Astrocyte of the cerebellum (primary cell): ENCODE results near the gene NFATC2.
"Not testable (repeated sequence)": the region's sequence is repeated elsewhere in the genome, so short reads cannot be mapped to it uniquely, and the experiment has no call there.

Experiments used
- DNase-seq: peaks from one replicate; pipeline ENCODE4 v3.0.0-alpha.2; 2011; ENCODE audit warnings: low read depth
- H3K4me3 ChIP-seq: 2 replicates; pipeline ENCODE4 v1.5.1; 2011; ENCODE audit warnings: mild to moderate bottlenecking, low read depth, low read length, moderate library complexity
- in situ Hi-C: cut with HindIII; loops from 2 replicates; pipeline ENCODE4 v1.10.0; 2017; ENCODE audit warnings: low sequenced_read_pairs
- TF ChIP-seq, protein P1 (sequence below): IDR thresholded peaks from 2 replicates; pipeline ENCODE4 v1.5.1; 2012; ENCODE audit warnings: low read length, low read depth, moderate library complexity, mild to moderate bottlenecking; ENCODE audit errors: missing control alignments

NFATC2 gene

DNA sequence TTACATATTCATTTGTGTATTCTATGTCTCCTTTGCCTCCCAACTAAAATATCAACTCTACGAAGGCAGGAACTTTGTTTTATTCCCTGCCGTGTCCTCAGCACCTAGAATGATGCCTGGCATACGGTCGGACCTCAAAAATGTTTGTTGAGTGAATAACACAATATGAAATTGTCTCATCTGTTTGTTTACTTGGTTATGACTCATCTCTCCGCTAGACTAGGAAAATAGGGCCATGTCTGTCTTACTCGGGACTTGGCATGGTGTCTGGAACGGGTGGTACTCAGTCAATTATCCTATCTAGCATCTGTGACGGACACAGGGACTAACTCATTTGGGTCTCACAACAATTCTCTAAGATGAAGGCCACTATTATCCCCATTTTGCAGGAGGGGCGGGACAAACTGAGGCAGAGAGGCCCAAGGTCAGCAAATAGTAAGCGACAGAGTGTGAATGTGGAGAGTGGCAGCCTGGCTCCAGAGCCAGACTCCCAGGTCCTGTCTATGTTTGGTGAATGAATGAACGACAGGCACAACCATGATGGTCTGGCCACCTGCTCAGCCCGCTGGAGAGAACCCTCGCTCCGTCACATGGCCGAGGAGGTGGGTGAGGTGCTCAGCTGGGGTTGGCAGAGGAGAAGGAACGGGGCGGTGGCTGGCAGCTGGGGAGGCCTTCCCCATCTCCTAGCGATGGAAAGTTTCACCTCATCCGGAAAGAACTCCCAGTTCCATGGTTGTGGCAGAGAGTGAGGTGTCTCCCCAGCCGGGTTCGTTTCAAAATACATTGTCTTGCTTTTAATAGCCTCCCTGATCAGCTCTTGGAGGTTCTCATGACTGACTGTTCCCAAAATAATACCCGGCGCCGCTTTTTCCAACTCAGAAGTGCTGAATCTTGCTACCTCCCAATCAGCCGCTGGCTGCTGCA lies 27.6 kb upstream of the NFATC2 start:
- in situ Hi-C loops = no loop called here
- no peak for DNase-seq
- TF ChIP-seq, protein P1, sequence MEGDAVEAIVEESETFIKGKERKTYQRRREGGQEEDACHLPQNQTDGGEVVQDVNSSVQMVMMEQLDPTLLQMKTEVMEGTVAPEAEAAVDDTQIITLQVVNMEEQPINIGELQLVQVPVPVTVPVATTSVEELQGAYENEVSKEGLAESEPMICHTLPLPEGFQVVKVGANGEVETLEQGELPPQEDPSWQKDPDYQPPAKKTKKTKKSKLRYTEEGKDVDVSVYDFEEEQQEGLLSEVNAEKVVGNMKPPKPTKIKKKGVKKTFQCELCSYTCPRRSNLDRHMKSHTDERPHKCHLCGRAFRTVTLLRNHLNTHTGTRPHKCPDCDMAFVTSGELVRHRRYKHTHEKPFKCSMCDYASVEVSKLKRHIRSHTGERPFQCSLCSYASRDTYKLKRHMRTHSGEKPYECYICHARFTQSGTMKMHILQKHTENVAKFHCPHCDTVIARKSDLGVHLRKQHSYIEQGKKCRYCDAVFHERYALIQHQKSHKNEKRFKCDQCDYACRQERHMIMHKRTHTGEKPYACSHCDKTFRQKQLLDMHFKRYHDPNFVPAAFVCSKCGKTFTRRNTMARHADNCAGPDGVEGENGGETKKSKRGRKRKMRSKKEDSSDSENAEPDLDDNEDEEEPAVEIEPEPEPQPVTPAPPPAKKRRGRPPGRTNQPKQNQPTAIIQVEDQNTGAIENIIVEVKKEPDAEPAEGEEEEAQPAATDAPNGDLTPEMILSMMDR = no peak
- H3K4me3 ChIP-seq = no peak overlapping the region

- DNase-seq, H3K4me3 ChIP-seq, in situ Hi-C loops: not testable (repeated sequence)
Observed at GRCh38 chr20:51568533-51568932, 26.0 kb upstream of the NFATC2 start.

GRCh38 chr20:51567622-51568021 lies 25.1 kb upstream of the NFATC2 start:
- in situ Hi-C loops = no loop called here
- H3K4me3 ChIP-seq = no peak overlapping the region
- no peak for DNase-seq
- TF ChIP-seq, protein P1 = no peak

DNA sequence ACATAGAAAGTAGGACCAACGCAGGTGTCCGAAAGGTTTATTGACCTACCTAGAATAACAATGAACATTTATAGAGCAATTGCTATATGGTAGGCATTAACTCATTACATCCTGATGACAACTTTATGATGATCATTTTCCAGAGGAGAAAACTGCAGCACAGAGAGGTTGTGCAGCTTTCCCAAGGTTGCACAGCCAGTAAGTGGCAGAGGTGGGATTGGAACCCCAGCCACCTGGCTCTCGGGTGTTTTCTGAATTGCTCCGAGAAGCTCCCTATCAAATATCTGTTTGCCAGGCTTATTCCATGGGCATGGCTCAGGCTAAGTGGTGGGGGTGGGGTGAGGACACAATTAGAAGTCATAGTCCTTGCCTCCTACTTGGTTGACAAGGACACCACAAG lies 24.1 kb upstream of the NFATC2 start:
- in situ Hi-C loops = no loop called here
- TF ChIP-seq, protein P1 = no peak
- no peak overlapping the region for H3K4me3 ChIP-seq
- DNase-seq = no peak

DNA sequence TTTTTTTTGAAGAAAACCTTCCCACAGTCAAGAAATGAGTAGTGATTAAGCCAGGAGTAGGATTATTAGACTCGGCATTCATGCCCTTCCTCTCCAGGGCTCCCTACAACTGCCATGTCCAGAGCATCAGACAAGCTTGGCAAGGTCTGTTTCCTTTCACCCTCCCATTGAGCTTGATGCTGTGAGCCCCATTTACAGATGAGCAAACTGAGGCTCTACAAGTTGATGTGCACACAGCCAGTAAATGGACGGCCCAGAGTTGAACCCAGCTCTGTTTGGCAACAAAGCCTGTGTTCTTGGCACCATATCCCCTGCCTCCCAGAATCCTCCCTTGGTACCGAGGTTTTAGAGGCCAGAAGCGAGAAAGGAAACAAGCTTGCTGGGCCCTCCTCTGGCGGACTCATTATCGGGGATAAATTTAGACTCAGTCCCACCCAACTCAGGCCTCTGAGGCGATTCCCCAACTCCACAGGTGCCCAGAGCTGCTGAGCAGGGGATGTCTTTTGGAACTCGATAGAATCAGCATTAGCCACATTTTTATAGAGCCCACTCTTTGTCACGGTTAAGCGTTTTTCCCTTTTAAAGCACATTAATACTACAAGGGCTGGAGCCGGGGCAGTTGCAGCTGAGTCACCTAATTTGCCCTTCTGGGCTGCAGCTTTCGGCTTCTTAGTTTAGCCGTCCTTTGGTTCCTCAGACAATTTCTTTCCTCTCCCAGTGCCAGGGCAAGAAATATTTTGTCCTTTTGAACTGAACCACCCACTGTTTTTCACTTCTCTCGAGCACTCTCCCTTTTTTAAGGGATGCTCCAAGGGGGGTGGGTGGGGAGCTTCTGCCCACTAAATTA lies 23.0 kb upstream of the NFATC2 start:
- in situ Hi-C loops = no loop called here
- TF ChIP-seq, protein P1 = no peak

DNA sequence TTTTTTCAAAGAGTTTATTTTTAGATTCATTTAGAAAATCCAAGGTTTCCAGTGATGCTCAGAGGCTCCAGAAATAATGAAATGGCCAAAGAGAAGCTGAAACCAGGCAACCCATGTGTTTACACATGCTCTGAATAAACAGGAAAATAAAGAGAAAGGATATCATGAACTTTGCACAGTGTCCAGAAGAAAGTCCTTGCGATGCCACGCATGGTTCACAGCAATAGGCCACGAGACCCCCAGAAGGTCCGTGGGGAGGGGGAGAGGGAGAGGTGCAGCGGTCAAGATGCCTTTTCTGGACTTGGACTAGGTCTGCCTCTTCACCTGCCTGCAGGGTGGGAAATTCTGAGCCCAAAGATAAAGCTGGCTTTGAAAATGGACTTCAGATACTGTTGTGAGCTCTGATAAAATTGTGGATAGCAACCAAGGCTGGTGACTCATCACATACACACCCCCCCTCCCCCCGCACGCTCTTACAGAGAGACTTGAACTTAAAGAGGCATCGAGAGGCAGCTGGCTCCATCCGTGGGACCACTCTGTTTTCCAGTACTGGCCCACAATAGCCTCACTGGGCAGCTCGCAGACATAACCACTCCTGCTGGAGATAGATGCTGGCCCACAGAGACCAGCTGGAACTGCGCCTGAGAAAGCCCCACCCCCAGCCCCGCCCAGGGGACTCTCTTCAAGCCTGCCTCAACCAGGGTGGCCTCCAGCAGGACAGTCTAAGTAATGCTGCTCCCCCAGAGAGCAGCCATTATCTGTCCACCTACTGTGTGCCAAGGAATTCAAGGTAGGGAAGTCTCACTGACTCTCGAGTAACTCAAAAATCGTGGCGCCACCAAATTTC lies 21.2 kb upstream of the NFATC2 start:
- in situ Hi-C loops = no loop called here
- TF ChIP-seq, protein P1 = no peak
- DNase-seq = peak; percentile 75
- H3K4me3 ChIP-seq = no peak overlapping the region

More for the DNA sequence above, 23.0 kb upstream of the NFATC2 start:
- no peak for DNase-seq
- H3K4me3 ChIP-seq = no peak overlapping the region
